HG02981 (cell line): ENCODE measurements around the gene CCNE1.

Experiments used
- ATAC-seq: cut with Tn5 transposase; IDR thresholded peaks from one replicate; pipeline ENCODE4 v1.9.1; 2021; ENCODE audit warnings: mild to moderate bottlenecking, moderate library complexity; ENCODE audit not compliant: unreplicated experiment

Gene CCNE1

GRCh38 chr19:29873024-29873800 lies 61.4 kb downstream of the CCNE1 start:
- no peak for ATAC-seq
